HepG2 (cell line): Measurements from ENCODE around the gene ZNF670. TPM values are rescaled to one million over a fixed set of nuclear protein-coding genes. Genes with fewer than 3 reads are reported as not detected.

ENCODE experiments used
- ATF1 ChIP-seq: IDR thresholded peaks from 2 replicates; pipeline ENCODE4 v1.6.1; 2016; ENCODE audit warnings: mild to moderate bottlenecking, control low read depth
- CBX2 ChIP-seq, 2 experiments: fragments of 200-600 bp in 1 of 2; sonication (generic); formaldehyde crosslinking in 1 of 2; IDR thresholded peaks; 2 replicates each; pipeline versions ENCODE4 v1.7.0 to v1.8.1; 2018 to 2022; ENCODE audit warnings: low read depth in 2 of 2, low read length in 1 of 2, mild to moderate bottlenecking in 1 of 2, missing genetic modification reagents in 1 of 2
- CENPX ChIP-seq: sonication (generic); formaldehyde crosslinking; IDR thresholded peaks from 2 replicates; pipeline ENCODE4 v1.9.0; 2021; ENCODE audit warnings: mild to moderate bottlenecking, missing genetic modification reagents, moderate library complexity
- FOSL2 ChIP-seq: sonication (generic); formaldehyde crosslinking; IDR thresholded peaks from 2 replicates; pipeline ENCODE4 v1.4.0; 2020; ENCODE audit warnings: missing genetic modification reagents
- HNRNPUL1 ChIP-seq: fragments of 200-400 bp; formaldehyde crosslinking; IDR thresholded peaks from 2 replicates; pipeline ENCODE4 v1.6.1; 2017; ENCODE audit warnings: low read depth, mild to moderate bottlenecking, low read length, moderate library complexity
- HOXA7 ChIP-seq: sonication (generic); formaldehyde crosslinking; IDR thresholded peaks from 2 replicates; pipeline ENCODE4 v1.8.1; 2022; ENCODE audit warnings: mild to moderate bottlenecking, missing genetic modification reagents, moderate library complexity
- KLF15 ChIP-seq: sonication (generic); formaldehyde crosslinking; IDR thresholded peaks from 2 replicates; pipeline ENCODE4 v1.8.1; 2023; ENCODE audit warnings: borderline replicate concordance, mild to moderate bottlenecking, inconsistent platforms, missing genetic modification reagents, mixed read lengths
- LCORL ChIP-seq, 2 experiments: fragments of 450-650 bp in 1 of 2; sonication (generic) in 1 of 2; formaldehyde crosslinking in 1 of 2; IDR thresholded peaks; 2 replicates each; pipeline versions ENCODE4 v1.5.0 to v1.6.1; 2017 to 2020; ENCODE audit warnings: antibody characterized with exemption in 1 of 2, missing genetic modification reagents in 1 of 2
- MIER3 ChIP-seq: IDR thresholded peaks from 2 replicates; pipeline ENCODE4 v1.6.1; 2016; ENCODE audit warnings: missing compliant biosample characterization, borderline replicate concordance
- NAIF1 ChIP-seq: sonication (generic); formaldehyde crosslinking; IDR thresholded peaks from 2 replicates; pipeline ENCODE4 v1.5.0; 2020; ENCODE audit warnings: mild to moderate bottlenecking, missing genetic modification reagents, borderline replicate concordance
- NFE2L2 ChIP-seq: fragments of 150-350 bp; IDR thresholded peaks from 2 replicates; pipeline ENCODE4 v1.6.1; 2014; ENCODE audit warnings: low read length
- NONO ChIP-seq, 2 experiments: fragments of 450-650 bp in 1 of 2; sonication (generic) in 1 of 2; formaldehyde crosslinking in 1 of 2; IDR thresholded peaks in 1 of 2; conservative IDR thresholded peaks in 1 of 2; 2 replicates each; pipeline versions ENCODE4 v1.6.1 to v1.8.0; 2017 to 2022; ENCODE audit warnings: mild to moderate bottlenecking in 1 of 2, missing genetic modification reagents in 1 of 2, moderate library complexity in 1 of 2
- PHF8 ChIP-seq: sonication (generic); formaldehyde crosslinking; IDR thresholded peaks from 2 replicates; pipeline ENCODE4 v1.5.0; 2020; ENCODE audit warnings: missing genetic modification reagents
- RBFOX2 ChIP-seq: fragments of 200-400 bp; formaldehyde crosslinking; IDR thresholded peaks from 2 replicates; pipeline ENCODE4 v1.6.1; 2017; ENCODE audit warnings: low read depth, mild to moderate bottlenecking, low read length
- TBX3 ChIP-seq: fragments of 450-650 bp; IDR thresholded peaks from 2 replicates; pipeline ENCODE4 v1.6.1; 2017; ENCODE audit warnings: antibody characterized with exemption, mild to moderate bottlenecking, inconsistent platforms, borderline replicate concordance
- ZNF30 ChIP-seq: sonication (generic); formaldehyde crosslinking; IDR thresholded peaks from 2 replicates; pipeline ENCODE4 v1.5.0; 2020; ENCODE audit warnings: mild to moderate bottlenecking, missing genetic modification reagents
- ZNF432 ChIP-seq: sonication (generic); formaldehyde crosslinking; IDR thresholded peaks from 2 replicates; pipeline ENCODE4 v1.5.0; 2020; ENCODE audit warnings: missing genetic modification reagents, mild to moderate bottlenecking, borderline replicate concordance
- ZNF543 ChIP-seq: sonication (generic); formaldehyde crosslinking; IDR thresholded peaks from 2 replicates; pipeline ENCODE4 v1.4.0; 2020; ENCODE audit warnings: mild to moderate bottlenecking, missing genetic modification reagents
- ZNF644 ChIP-seq: IDR thresholded peaks from 2 replicates; pipeline ENCODE4 v1.6.1; 2016; ENCODE audit warnings: low read depth
- ZNF773 ChIP-seq: sonication (generic); formaldehyde crosslinking; IDR thresholded peaks from 2 replicates; pipeline ENCODE4 v1.4.0; 2020; ENCODE audit warnings: missing genetic modification reagents, borderline replicate concordance
- polyA plus RNA-seq, 8 experiments: library from polyadenylated mRNA; depleted of rRNA in 3 of 8; stranded (reverse) in 7 of 8; unstranded in 1 of 8; fragments of >200 nt; fragmentation: Illumina TruSeq in 4 of 8; extraction: Trizol in 4 of 8; gene quantifications; 2 replicates each; pipeline versions ENCODE4 v1.2.1 to v1.2.3, GENCODE V29; 2011 to 2016; ENCODE audit warnings: low read depth in 4 of 8, missing spikeins in 1 of 8, mixed read lengths in 1 of 8; ENCODE audit not compliant: insufficient read depth in 1 of 8
- total RNA-seq, 5 experiments: library from RNA; depleted of rRNA; stranded (reverse); fragments of >200 nt; fragmentation: Illumina TruSeq; extraction: Trizol; gene quantifications; 2 replicates each; pipeline ENCODE4 v1.2.3, GENCODE V29; 2016; ENCODE audit warnings: low read depth in 1 of 5
- TF ChIP-seq, protein P1 (sequence below): sonication (generic); formaldehyde crosslinking; IDR thresholded peaks from 2 replicates; pipeline ENCODE4 v1.5.0; 2020; ENCODE audit warnings: mild to moderate bottlenecking, missing genetic modification reagents
- TF ChIP-seq, protein P2 (sequence below): sonication (generic); formaldehyde crosslinking; IDR thresholded peaks from 2 replicates; pipeline ENCODE4 v1.4.0; 2020; ENCODE audit warnings: low read depth, mild to moderate bottlenecking, missing genetic modification reagents
- TF ChIP-seq, protein P3 (sequence below): sonication (generic); formaldehyde crosslinking; IDR thresholded peaks from 2 replicates; pipeline ENCODE4 v1.5.1; 2020; ENCODE audit warnings: mild to moderate bottlenecking, moderate library complexity, missing genetic modification reagents
- TF ChIP-seq, protein P4 (sequence below): sonication (generic); formaldehyde crosslinking; IDR thresholded peaks from 2 replicates; pipeline ENCODE4 v1.5.1; 2020; ENCODE audit warnings: missing genetic modification reagents, mild to moderate bottlenecking, borderline replicate concordance

The ZNF670 gene
- total and polyA plus RNA-seq, 2 of the 13 experiments (the other 11 are each of a cell fraction or from before 2014, with no cell fraction given), result 4.2 to 10.9 TPM

DNA sequence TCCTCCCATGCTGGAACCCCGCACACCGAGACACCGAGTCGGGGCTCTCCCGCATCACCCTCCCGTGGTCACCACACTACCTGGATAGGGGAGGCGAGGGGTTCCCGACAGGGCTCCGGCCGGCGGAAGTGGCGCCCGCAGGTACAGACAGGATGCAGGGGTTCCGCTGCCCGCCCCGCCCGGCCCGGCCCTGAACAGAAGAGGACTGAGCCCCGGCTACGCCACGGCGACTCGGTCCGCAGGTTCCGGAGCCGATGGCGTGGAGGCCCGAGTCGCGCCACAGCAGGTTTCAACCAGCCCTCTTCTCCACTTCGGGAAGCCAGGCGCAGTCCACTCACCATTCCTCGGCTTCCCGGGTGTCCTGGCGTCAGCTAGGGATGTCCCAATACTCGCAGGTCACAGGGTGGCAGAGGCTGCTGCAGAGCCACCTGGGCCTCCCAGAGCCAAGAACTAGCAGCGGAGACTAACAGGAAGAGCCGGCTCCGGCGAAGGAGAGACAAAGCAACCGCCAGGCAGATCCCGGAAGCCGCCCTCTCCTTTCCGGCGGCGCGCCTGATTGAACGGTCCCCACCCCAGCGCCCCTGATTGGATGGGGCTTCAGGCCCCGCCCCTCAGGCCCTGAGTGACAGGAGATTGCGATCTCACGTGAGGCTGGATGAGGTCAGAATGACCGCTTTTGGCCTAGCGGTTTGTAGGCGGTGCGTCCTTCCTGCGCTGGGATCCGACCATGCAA, 25.4 kb upstream of the ZNF670 start, which contains the start of gene ZNF669 (continued):
- no peak for TF ChIP-seq ATF1 (CRISPR knock-in tag)
- TF ChIP-seq ZNF543, result 0 out of 2 replicates have a peak, but pooled peaks have one; percentile 59
- TF ChIP-seq NFE2L2, result no peak
- TF ChIP-seq, protein P1, sequence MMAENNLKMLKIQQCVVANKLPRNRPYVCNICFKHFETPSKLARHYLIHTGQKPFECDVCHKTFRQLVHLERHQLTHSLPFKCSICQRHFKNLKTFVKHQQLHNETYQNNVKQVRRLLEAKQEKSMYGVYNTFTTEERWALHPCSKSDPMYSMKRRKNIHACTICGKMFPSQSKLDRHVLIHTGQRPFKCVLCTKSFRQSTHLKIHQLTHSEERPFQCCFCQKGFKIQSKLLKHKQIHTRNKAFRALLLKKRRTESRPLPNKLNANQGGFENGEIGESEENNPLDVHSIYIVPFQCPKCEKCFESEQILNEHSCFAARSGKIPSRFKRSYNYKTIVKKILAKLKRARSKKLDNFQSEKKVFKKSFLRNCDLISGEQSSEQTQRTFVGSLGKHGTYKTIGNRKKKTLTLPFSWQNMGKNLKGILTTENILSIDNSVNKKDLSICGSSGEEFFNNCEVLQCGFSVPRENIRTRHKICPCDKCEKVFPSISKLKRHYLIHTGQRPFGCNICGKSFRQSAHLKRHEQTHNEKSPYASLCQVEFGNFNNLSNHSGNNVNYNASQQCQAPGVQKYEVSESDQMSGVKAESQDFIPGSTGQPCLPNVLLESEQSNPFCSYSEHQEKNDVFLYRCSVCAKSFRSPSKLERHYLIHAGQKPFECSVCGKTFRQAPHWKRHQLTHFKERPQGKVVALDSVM (CRISPR knock-in tag), result peak; percentile 70
- peak; percentile 94 for TF ChIP-seq PHF8 (CRISPR knock-in tag)
- peak; percentile 93 for TF ChIP-seq NAIF1 (CRISPR knock-in tag)
- peak; percentile 36; the same call in 1 of the 2 replicates for TF ChIP-seq ZNF773 (CRISPR knock-in tag)
- no peak for TF ChIP-seq MIER3 (CRISPR knock-in tag)
- TF ChIP-seq TBX3, result no peak
- TF ChIP-seq ZNF30, result no peak
- TF ChIP-seq ZNF432, result no peak
- TF ChIP-seq NONO (IDR thresholded peaks at IDR 0.05), result no peak
- TF ChIP-seq NONO (CRISPR knock-in tag; conservative IDR thresholded peaks at IDR 0.05), result peak; percentile 87
- no peak for TF ChIP-seq HNRNPUL1
- TF ChIP-seq, protein P2, sequence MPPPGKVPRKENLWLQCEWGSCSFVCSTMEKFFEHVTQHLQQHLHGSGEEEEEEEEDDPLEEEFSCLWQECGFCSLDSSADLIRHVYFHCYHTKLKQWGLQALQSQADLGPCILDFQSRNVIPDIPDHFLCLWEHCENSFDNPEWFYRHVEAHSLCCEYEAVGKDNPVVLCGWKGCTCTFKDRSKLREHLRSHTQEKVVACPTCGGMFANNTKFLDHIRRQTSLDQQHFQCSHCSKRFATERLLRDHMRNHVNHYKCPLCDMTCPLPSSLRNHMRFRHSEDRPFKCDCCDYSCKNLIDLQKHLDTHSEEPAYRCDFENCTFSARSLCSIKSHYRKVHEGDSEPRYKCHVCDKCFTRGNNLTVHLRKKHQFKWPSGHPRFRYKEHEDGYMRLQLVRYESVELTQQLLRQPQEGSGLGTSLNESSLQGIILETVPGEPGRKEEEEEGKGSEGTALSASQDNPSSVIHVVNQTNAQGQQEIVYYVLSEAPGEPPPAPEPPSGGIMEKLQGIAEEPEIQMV (CRISPR knock-in tag), result no peak; the same call in 1 of the 2 replicates
- no peak for TF ChIP-seq CBX2 (IDR thresholded peaks at IDR 0.05; ENCODE audit: low read depth, low read length)
- no peak for TF ChIP-seq CBX2 (CRISPR knock-in tag; IDR thresholded peaks at IDR 0.05; ENCODE audit: low read depth)
- peak; percentile 82 for TF ChIP-seq RBFOX2
- no peak for TF ChIP-seq ZNF644 (CRISPR knock-in tag)
- TF ChIP-seq, protein P3, sequence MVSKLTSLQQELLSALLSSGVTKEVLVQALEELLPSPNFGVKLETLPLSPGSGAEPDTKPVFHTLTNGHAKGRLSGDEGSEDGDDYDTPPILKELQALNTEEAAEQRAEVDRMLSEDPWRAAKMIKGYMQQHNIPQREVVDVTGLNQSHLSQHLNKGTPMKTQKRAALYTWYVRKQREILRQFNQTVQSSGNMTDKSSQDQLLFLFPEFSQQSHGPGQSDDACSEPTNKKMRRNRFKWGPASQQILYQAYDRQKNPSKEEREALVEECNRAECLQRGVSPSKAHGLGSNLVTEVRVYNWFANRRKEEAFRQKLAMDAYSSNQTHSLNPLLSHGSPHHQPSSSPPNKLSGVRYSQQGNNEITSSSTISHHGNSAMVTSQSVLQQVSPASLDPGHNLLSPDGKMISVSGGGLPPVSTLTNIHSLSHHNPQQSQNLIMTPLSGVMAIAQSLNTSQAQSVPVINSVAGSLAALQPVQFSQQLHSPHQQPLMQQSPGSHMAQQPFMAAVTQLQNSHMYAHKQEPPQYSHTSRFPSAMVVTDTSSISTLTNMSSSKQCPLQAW (CRISPR knock-in tag), result peak; percentile 81
- no peak for TF ChIP-seq CENPX
- TF ChIP-seq FOSL2 (CRISPR knock-in tag), result peak; percentile 61; the same call in 1 of the 2 replicates
- TF ChIP-seq KLF15 (CRISPR knock-in tag), result no peak
- no peak for TF ChIP-seq HOXA7 (CRISPR knock-in tag)
- TF ChIP-seq LCORL (IDR thresholded peaks at IDR 0.05), result no peak
- TF ChIP-seq LCORL (CRISPR knock-in tag; IDR thresholded peaks at IDR 0.05), result peak; percentile 52; the same call in 1 of the 2 replicates
- TF ChIP-seq, protein P4, sequence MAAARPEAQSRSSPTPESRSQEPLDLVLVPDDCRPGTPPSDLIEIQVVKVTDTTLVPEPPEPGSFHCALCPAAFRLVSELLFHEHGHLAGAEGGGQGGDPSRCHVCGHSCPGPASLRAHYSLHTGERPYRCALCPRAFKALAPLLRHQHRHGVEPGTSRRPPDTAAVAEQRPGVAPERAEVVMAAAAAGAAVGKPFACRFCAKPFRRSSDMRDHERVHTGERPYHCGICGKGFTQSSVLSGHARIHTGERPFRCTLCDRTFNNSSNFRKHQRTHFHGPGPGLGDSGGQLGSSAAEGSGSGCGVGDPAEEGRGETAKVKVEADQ (CRISPR knock-in tag), result no peak
